Colonic mucosa (tissue), 4 donors: ENCODE measurements around the gene MESP1. TPM values are rescaled to one million over a fixed set of nuclear protein-coding genes. Genes with fewer than 3 reads are reported as not detected.

Experiments
- DNase-seq: peaks from one replicate; pipeline ENCODE4 v3.0.0-alpha.2; 2020
- H3K27ac ChIP-seq: fragments of 200-600 bp; one replicate; pipeline ENCODE4 v1.8.0; 2021
- H3K27me3 ChIP-seq: fragments of 200-600 bp; one replicate; pipeline ENCODE4 v1.8.0; 2021
- H3K36me3 ChIP-seq: fragments of 200-600 bp; one replicate; pipeline ENCODE4 v1.8.0; 2021
- H3K4me1 ChIP-seq: fragments of 200-600 bp; one replicate; pipeline ENCODE4 v1.8.0; 2021; ENCODE audit warnings: mild to moderate bottlenecking
- H3K4me3 ChIP-seq: fragments of 200-600 bp; one replicate; pipeline ENCODE4 v1.8.0; 2021
- H3K9ac ChIP-seq, 2 donors: one replicate each; pipeline ENCODE4 v1.7.0; 2013; ENCODE audit warnings: control low read depth in 2 of 2, low read depth in 2 of 2, low read length in 2 of 2
- H3K9me3 ChIP-seq: fragments of 200-600 bp; one replicate; pipeline ENCODE4 v1.8.0; 2021
- intact Hi-C: fragments of 100-400 bp; cut with DNase I; formaldehyde crosslinking; loops from one replicate; pipeline ENCODE4 v1.14.1; 2022
- total RNA-seq, 2 donors: library from RNA; stranded (reverse); fragmentation: NEBNext Ultra II Directional in 1 of 2; extraction: Animal tissue kit (Norgen Biotek cat#: 25700) in 1 of 2; gene quantifications; one replicate each; pipeline ENCODE4 v1.2.1, GENCODE V29; 2021
- TF ChIP-seq, protein P1 (sequence below): fragments of 200-600 bp; IDR thresholded peaks from one replicate; pipeline ENCODE4 v1.8.0; 2022; ENCODE audit warnings: antibody characterized with exemption, mild to moderate bottlenecking
- donor health status: healthy.
- donor health status: DM: no; HTN: no; CAD: no.
- donor health status: DM: no; HTN: no; CAD: no.

MESP1 gene
- total RNA-seq, 2 donors from 2014 or later = 10.5 to 11.1 TPM

DNA sequence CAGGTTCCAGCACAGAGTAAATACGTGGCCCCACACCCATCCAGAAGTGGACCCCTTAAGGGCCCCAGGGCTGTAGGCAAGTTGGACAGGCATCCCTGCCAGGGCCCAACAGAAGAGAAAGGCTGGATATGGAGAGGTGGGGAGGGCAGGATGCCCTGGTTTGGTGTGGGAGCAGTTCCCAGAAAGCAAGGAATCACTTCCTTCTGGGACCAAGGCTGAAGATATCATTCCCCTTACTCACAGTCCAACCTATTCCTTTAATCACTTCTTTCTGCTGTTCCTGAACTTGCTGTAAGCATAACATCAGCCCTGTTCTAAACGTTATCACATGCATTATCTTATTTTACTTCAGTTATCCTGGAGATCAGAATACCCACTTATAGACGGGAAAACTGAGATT lies 19.0 kb upstream of the MESP1 start:
- DNase-seq = no peak
- intact Hi-C loops = no loop called here
- H3K36me3 ChIP-seq = no peaks in the 10 kb centered on the region
- H3K27ac ChIP-seq = no peak overlapping the region
- peaks cover 7% of the 10 kb centered on the region for H3K4me1 ChIP-seq
- H3K27me3 ChIP-seq = no peaks in the 10 kb centered on the region
- H3K4me3 ChIP-seq = no peak overlapping the region
- no peaks in the 10 kb centered on the region for H3K9me3 ChIP-seq
- TF ChIP-seq, protein P1, sequence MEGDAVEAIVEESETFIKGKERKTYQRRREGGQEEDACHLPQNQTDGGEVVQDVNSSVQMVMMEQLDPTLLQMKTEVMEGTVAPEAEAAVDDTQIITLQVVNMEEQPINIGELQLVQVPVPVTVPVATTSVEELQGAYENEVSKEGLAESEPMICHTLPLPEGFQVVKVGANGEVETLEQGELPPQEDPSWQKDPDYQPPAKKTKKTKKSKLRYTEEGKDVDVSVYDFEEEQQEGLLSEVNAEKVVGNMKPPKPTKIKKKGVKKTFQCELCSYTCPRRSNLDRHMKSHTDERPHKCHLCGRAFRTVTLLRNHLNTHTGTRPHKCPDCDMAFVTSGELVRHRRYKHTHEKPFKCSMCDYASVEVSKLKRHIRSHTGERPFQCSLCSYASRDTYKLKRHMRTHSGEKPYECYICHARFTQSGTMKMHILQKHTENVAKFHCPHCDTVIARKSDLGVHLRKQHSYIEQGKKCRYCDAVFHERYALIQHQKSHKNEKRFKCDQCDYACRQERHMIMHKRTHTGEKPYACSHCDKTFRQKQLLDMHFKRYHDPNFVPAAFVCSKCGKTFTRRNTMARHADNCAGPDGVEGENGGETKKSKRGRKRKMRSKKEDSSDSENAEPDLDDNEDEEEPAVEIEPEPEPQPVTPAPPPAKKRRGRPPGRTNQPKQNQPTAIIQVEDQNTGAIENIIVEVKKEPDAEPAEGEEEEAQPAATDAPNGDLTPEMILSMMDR = no peak
- H3K9ac ChIP-seq = no peak overlapping the region

DNA sequence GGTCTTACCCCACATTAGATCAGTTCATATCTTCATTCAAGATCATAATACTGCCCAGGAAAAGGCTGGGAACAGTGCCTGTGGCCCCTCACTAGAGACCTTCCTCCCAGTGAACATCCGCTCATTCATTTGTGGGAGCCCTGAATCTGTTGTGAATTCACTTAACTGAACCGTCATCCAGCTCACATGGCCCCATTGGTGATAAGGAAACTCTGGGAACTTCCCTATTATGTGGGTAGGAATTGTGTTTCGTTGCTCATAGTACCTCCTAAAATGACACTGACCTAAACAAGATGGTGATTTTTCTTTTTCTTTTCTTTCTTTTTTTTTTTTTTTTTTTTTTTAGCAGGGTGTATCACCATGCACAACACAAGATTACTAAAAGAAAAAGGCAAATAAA lies 18.3 kb upstream of the MESP1 start:
- no peaks in the 10 kb centered on the region for H3K27me3 ChIP-seq
- H3K9ac ChIP-seq = no peak overlapping the region
- intact Hi-C loops = no loop called here
- no peak for DNase-seq
- no peak overlapping the region for H3K4me3 ChIP-seq
- no peaks in the 10 kb centered on the region for H3K36me3 ChIP-seq
- H3K4me1 ChIP-seq = peaks cover 7% of the 10 kb centered on the region
- H3K9me3 ChIP-seq = no peaks in the 10 kb centered on the region
- H3K27ac ChIP-seq = no peak overlapping the region
- TF ChIP-seq, protein P1 = no peak

DNA sequence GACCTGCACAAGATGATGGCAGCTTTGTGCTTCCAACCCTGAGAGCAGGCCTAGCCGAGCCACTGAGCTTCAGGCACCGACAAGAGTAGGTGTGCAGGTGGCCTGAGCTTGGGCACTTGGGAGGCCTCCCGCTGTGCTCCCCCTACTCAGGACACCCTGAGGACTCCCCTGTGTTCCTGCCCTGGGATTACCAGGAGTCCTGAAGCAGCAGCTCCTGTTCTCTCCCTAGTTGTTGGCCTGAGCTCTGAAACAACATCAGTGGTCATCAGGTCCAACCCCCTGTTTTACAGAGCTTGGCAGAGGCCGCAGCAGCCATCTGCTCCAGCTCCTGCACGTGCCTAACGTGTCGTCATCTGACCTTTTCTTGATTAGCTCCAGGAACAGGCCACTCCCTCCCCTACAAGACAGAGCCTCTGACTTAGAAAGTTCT lies 17.0 kb upstream of the MESP1 start:
- Histone ChIP-seq H3K4me3 (no peak overlapping the region), H3K27me3 (no peaks in the 10 kb centered on the region), H3K36me3 (no peaks in the 10 kb centered on the region), H3K27ac (no peak overlapping the region), H3K4me1 (peaks cover 7% of the 10 kb centered on the region), H3K9ac (peak overlapping the region in 1 of 2 donors; percentile 9), H3K9me3 (no peaks in the 10 kb centered on the region)
- TF ChIP-seq, protein P1 = no peak
- peak; percentile 55 for DNase-seq
- intact Hi-C loops = no loop called here

DNA sequence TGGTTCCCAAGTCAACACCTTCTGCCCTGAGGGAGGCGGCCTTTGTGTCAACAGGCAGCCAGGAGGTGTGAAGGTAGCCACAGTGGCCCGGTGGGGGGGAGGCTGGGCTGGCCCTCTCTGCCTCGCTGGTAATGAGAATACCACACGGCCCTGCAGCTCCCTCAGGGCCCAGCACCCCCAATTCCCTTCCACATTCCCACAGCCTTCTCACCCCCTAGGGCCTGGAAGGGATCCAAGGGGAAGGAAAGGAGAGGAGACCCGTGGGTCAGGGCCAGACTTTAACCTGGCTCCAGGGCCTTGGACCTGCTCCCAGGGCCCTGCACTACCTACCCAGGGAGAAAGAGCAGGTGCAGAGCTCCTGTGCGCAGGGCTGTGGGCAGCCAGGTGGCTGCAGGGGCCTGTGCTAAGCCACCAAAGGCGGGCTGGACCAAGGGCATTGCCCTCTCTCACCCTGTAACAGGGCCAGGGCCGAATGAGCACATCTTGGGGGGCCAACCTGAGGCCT lies 16.4 kb upstream of the MESP1 start:
- TF ChIP-seq, protein P1 = no peak
- H3K9ac ChIP-seq = peak overlapping the region in 1 of 2 donors; percentile 9
- no peak for DNase-seq
- H3K4me1 ChIP-seq = peaks cover 7% of the 10 kb centered on the region
- no peaks in the 10 kb centered on the region for H3K9me3 ChIP-seq
- H3K36me3 ChIP-seq = no peaks in the 10 kb centered on the region
- H3K27me3 ChIP-seq = no peaks in the 10 kb centered on the region
- no peak overlapping the region for H3K4me3 ChIP-seq
- H3K27ac ChIP-seq = no peak overlapping the region
- intact Hi-C loops = no loop called here

DNA sequence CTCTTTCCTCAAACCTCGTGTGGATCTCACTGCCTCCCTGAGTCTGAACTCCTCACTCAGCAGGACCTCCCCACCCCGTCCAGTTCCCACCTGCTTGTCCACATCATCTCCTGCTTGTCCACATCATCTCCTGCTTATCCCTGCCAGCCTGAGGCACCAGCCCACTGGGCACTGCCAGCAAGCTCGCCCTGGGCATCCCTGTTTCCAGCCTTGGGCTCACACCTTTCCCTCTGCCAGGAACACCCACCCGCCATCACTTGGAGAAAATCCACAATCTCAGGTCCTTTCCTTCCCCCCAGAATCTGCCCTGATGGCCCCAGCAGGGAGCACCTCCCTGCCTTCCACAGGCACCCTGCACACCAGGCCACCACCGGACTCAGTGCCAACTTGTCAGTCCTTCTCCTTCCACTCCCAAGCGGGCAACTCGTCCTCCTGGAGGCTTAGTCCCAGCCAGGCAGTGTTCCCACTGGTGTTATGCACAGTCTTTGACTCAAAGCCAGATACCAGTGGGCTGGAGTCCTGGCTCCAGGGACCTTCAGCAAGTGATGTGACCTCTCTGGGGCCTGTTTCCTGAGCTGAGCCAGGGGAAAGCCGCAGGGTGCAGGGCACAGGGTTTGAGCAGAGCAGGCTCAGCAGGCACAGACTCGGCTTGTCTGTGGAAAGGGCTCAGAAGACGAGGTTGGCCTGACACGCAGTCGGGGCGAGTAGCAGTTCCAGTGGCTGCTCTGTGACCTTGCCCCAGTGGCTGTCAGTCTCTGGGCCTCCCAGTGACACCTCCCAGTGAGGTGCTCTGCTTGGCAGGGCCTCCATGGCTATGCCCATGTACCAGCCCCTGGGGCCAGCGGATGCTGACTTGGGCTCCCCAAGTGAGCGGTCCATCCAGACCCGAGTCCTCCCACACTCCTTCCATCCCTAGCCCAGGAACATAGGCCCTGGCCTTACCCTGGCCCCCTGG lies 15.6 kb upstream of the MESP1 start:
- Histone ChIP-seq H3K27me3 (no peaks in the 10 kb centered on the region), H3K9ac (no peak overlapping the region), H3K27ac (no peak overlapping the region), H3K9me3 (no peaks in the 10 kb centered on the region), H3K4me1 (peaks cover 12% of the 10 kb centered on the region), H3K4me3 (no peak overlapping the region), H3K36me3 (no peaks in the 10 kb centered on the region)
- TF ChIP-seq, protein P1 = no peak
- DNase-seq = no peak
- intact Hi-C loops = no loop called here
